HG03378 (cell line): Measurements from ENCODE around the gene TAS2R31.

Source experiments
- ATAC-seq: cut with Tn5 transposase; IDR thresholded peaks from one replicate; pipeline ENCODE4 v1.9.1; 2021; ENCODE audit warnings: mild to moderate bottlenecking, moderate library complexity; ENCODE audit not compliant: unreplicated experiment

TAS2R31 gene

GRCh38 chr12:11007608-11008007 is 23.6 kb downstream of the TAS2R31 start:
- ATAC-seq: no peak

- ATAC-seq: no peak
Measured at GRCh38 chr12:10998204-10998603, 33.0 kb downstream of the TAS2R31 start, which contains the start of gene TAS2R20. TSS of gene TAS2R20 (minus strand) at chr12:10998304. CDS start at chr12:10997875, 429 bp downstream.

GRCh38 chr12:10994307-10994706 is 36.9 kb downstream of the TAS2R31 start:
- ATAC-seq: no peak

- ATAC-seq: no peak
Measured at GRCh38 chr12:10989107-10989506, 42.1 kb downstream of the TAS2R31 start.

GRCh38 chr12:10986812-10987211 is 44.4 kb downstream of the TAS2R31 start, which contains the start of gene TAS2R50:
TSS of gene TAS2R50 (minus strand) at chr12:10986912. CDS start at chr12:10986860, 52 bp downstream.
- ATAC-seq: no peak

GRCh38 chr12:10982244-10982643 is 49.0 kb downstream of the TAS2R31 start:
- no peak for ATAC-seq
